WTC11 (cell line): ENCODE data around the gene SLC20A1. TPM values are rescaled to one million over a fixed set of nuclear protein-coding genes. Genes with fewer than 3 reads are reported as not detected.

Experiments used
- ATAC-seq: fragments of 200-7000 bp; cut with Tn5 transposase; 2 replicates; pipeline ENCODE4 v1.10.0; 2021; ENCODE audit warnings: mild to moderate bottlenecking, moderate library complexity
- CTCF ChIA-PET: fragments of 300-600 bp; sonication (Branson Sonifier 250); formaldehyde crosslinking; loops from one replicate; lab custom pipeline; 2021; ENCODE audit warnings: antibody characterized with exemption; lab: Charles Lee
- POLR2A ChIA-PET: fragments of 350-600 bp; sonication (Branson Sonifier 250); formaldehyde crosslinking; loops from one replicate; lab custom pipeline; 2021; ENCODE audit warnings: antibody characterized with exemption; lab: Charles Lee
- DNase-seq: peaks from one replicate; pipeline ENCODE4 v3.0.0; 2021; ENCODE audit warnings: low spot score
- H3K27ac Mint-ChIP-seq: 2 replicates; pipeline ENCODE4 v1.8.0; 2021; ENCODE audit warnings: mixed read lengths
- H3K27me3 Mint-ChIP-seq: 2 replicates; pipeline ENCODE4 v1.8.0; 2021; ENCODE audit warnings: low read depth, mild to moderate bottlenecking, moderate library complexity, mixed read lengths
- H3K36me3 Mint-ChIP-seq: 2 replicates; pipeline ENCODE4 v1.8.0; 2021; ENCODE audit warnings: mixed read lengths
- H3K4me1 Mint-ChIP-seq: 2 replicates; pipeline ENCODE4 v1.8.0; 2022; ENCODE audit warnings: mixed read lengths
- H3K4me3 Mint-ChIP-seq: 2 replicates; pipeline ENCODE4 v1.8.0; 2021; ENCODE audit warnings: mild to moderate bottlenecking, moderate library complexity, mixed read lengths
- H3K9me3 Mint-ChIP-seq: 2 replicates; pipeline ENCODE4 v1.8.0; 2021; ENCODE audit warnings: mixed read lengths
- EMX1 ChIP-seq: fragments of 250-450 bp; sonication (Bioruptor Pico); IDR thresholded peaks from 2 replicates; pipeline ENCODE4 v1.8.0; 2021; ENCODE audit warnings: mild to moderate bottlenecking
- GTF2I ChIP-seq: fragments of 250-450 bp; sonication (Bioruptor Pico); conservative IDR thresholded peaks from 2 replicates; pipeline ENCODE4 v1.4.0; 2021; ENCODE audit warnings: mild to moderate bottlenecking
- HMGA2 ChIP-seq: fragments of 250-450 bp; sonication (Bioruptor Pico); IDR thresholded peaks from 2 replicates; pipeline ENCODE4 v1.4.0; 2021; ENCODE audit warnings: mild to moderate bottlenecking, moderate library complexity
- KAT7 ChIP-seq: sonication (generic); formaldehyde crosslinking; IDR thresholded peaks from 2 replicates; pipeline ENCODE4 v1.8.1; 2023; ENCODE audit warnings: missing genetic modification reagents, mild to moderate bottlenecking, borderline replicate concordance
- MYBL2 ChIP-seq: sonication (generic); formaldehyde crosslinking; IDR thresholded peaks from 2 replicates; pipeline ENCODE4 v1.8.1; 2023; ENCODE audit warnings: mild to moderate bottlenecking, moderate library complexity, missing genetic modification reagents
- OVOL2 ChIP-seq: fragments of 250-450 bp; sonication (Bioruptor Pico); IDR thresholded peaks from 2 replicates; pipeline ENCODE4 v1.9.0; 2021; ENCODE audit warnings: mild to moderate bottlenecking, borderline replicate concordance
- PRDM15 ChIP-seq: sonication (generic); formaldehyde crosslinking; IDR thresholded peaks from 2 replicates; pipeline ENCODE4 v1.8.0; 2022; ENCODE audit warnings: missing genetic modification reagents
- SMAD4 ChIP-seq: sonication (generic); formaldehyde crosslinking; IDR thresholded peaks from 2 replicates; pipeline ENCODE4 v1.8.0; 2022; ENCODE audit warnings: mild to moderate bottlenecking, missing genetic modification reagents
- SP1 ChIP-seq: sonication (generic); formaldehyde crosslinking; conservative IDR thresholded peaks from 2 replicates; pipeline ENCODE4 v1.8.1; 2022; ENCODE audit warnings: missing genetic modification reagents
- TP53 ChIP-seq: sonication (generic); formaldehyde crosslinking; IDR thresholded peaks from 2 replicates; pipeline ENCODE4 v1.8.1; 2023; ENCODE audit warnings: mild to moderate bottlenecking, missing genetic modification reagents
- ZNF219 ChIP-seq: sonication (generic); formaldehyde crosslinking; IDR thresholded peaks from 2 replicates; pipeline ENCODE4 v1.8.0; 2023; ENCODE audit warnings: missing genetic modification reagents, mild to moderate bottlenecking, borderline replicate concordance
- ZNF263 ChIP-seq: sonication (generic); formaldehyde crosslinking; IDR thresholded peaks from 2 replicates; pipeline ENCODE4 v1.8.1; 2022; ENCODE audit warnings: low read depth, mild to moderate bottlenecking, moderate library complexity, missing genetic modification reagents
- ZNF281 ChIP-seq: sonication (generic); formaldehyde crosslinking; IDR thresholded peaks from 2 replicates; pipeline ENCODE4 v1.8.0; 2023; ENCODE audit warnings: mild to moderate bottlenecking, missing genetic modification reagents
- ZNF423 ChIP-seq: fragments of 250-450 bp; sonication (Bioruptor Pico); IDR thresholded peaks from 2 replicates; pipeline ENCODE4 v2.1.2; 2022; ENCODE audit warnings: mild to moderate bottlenecking, moderate library complexity
- total RNA-seq: library from RNA; stranded (reverse); gene quantifications from 3 replicates; pipeline ENCODE4 v1.2.3, GENCODE V29; 2021
- TF ChIP-seq, protein P1 (sequence below): sonication (generic); formaldehyde crosslinking; conservative IDR thresholded peaks from 2 replicates; pipeline ENCODE4 v1.8.1; 2023; ENCODE audit warnings: mild to moderate bottlenecking, low read depth, missing genetic modification reagents, moderate library complexity
- TF ChIP-seq, protein P2 (sequence below): sonication (generic); formaldehyde crosslinking; IDR thresholded peaks from 2 replicates; pipeline ENCODE4 v1.8.0; 2023; ENCODE audit warnings: missing genetic modification reagents
- TF ChIP-seq, protein P3 (sequence below): sonication (generic); formaldehyde crosslinking; IDR thresholded peaks from 2 replicates; pipeline ENCODE4 v1.8.1; 2023; ENCODE audit warnings: mild to moderate bottlenecking, missing genetic modification reagents
- TF ChIP-seq, protein P4 (sequence below): fragments of 250-450 bp; sonication (Bioruptor Pico); IDR thresholded peaks from 2 replicates; pipeline ENCODE4 v1.9.0; 2021; ENCODE audit warnings: mild to moderate bottlenecking, borderline replicate concordance

SLC20A1 gene
- total RNA-seq, 1 experiment from 2014 or later: 59.9 TPM

DNA sequence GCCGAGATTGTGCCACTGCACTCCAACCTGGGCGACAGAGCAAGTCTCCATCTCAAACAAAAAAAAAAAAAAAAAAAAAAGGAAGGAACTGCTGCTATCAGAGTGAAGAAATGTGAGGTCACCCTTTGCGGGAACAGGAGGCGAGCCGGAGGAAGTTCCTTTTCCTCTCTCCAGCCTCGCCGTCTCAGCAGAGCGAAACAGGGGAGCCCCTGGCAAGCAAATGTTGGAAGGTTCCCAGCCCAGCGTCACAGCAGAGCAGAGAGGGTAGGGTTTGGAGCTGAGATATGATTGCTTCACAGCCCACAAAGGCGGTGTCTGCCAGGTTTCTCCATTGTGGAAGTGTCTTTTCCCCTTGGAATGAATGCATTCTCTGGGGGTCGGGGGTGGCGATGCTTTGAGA is 28.5 kb downstream of the SLC20A1 start:
- Mint-ChIP-seq H3K36me3 (no peaks in the 10 kb centered on the region), H3K4me3 (no peak overlapping the region), H3K4me1 (peaks cover 7% of the 10 kb centered on the region), H3K27me3 (peaks cover 18% of the 10 kb centered on the region), H3K27ac (no peak overlapping the region), H3K9me3 (no peaks in the 10 kb centered on the region)
- ChIA-PET CTCF (interaction anchor here (1.1 kb wide), 1 partner anchor 8 kb away, joined by 3 read pairs; no protein-coding TSS in a partner anchor), POLR2A (no interaction called here)
- TF ChIP-seq HMGA2 (CRISPR knock-in tag): no peak
- TF ChIP-seq ZNF423 (CRISPR knock-in tag): no peak
- DNase-seq: no peak
- no peak for ATAC-seq

DNA sequence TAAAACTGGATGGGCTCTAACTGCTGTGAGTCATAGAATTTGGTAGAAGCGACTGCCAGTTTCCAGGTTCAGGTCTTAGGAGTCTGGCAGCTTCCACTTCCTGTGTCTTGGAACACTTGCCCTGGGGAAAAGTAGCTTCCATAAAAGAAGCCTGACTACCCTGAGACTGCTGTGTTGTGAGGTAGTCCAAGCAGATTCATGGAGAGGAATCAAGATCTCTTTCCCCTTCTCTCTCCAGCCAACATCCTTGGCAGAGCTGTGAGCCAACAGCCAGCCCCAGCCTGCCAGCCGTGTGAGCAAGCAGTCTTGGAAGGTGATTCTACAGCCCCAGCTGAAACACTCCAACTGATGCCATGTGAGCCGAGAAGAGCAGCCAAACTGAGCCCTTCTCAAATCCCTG is 33.7 kb downstream of the SLC20A1 start:
- Mint-ChIP-seq H3K36me3 (no peaks in the 10 kb centered on the region), H3K27ac (peak overlapping the region; percentile 36; the same call in 1 of the 2 replicates), H3K4me1 (peaks cover 6% of the 10 kb centered on the region), H3K4me3 (no peak overlapping the region), H3K27me3 (peaks cover 5% of the 10 kb centered on the region; the same call in 1 of the 2 replicates), H3K9me3 (no peaks in the 10 kb centered on the region)
- POLR2A ChIA-PET: no interaction called here
- DNase-seq: no peak
- CTCF ChIA-PET: interaction anchor here (1.3 to 2.1 kb wide), 3 partner anchors 12 to 262 kb away, joined by 4 to 9 read pairs (median 5); no protein-coding TSS in a partner anchor
- ATAC-seq: no peak
- TF ChIP-seq SP1 (CRISPR knock-in tag) (no peak), PRDM15 (no peak), MYBL2 (CRISPR knock-in tag) (no peak), EMX1 (CRISPR knock-in tag) (no peak), ZNF219 (CRISPR knock-in tag) (no peak), GTF2I (CRISPR knock-in tag) (no peak), ZNF281 (no peak), OVOL2 (CRISPR knock-in tag) (no peak), KAT7 (no peak), ZNF263 (CRISPR knock-in tag) (no peak), SMAD4 (CRISPR knock-in tag) (no peak), TP53 (CRISPR knock-in tag) (no peak)
- TF ChIP-seq, protein P1, sequence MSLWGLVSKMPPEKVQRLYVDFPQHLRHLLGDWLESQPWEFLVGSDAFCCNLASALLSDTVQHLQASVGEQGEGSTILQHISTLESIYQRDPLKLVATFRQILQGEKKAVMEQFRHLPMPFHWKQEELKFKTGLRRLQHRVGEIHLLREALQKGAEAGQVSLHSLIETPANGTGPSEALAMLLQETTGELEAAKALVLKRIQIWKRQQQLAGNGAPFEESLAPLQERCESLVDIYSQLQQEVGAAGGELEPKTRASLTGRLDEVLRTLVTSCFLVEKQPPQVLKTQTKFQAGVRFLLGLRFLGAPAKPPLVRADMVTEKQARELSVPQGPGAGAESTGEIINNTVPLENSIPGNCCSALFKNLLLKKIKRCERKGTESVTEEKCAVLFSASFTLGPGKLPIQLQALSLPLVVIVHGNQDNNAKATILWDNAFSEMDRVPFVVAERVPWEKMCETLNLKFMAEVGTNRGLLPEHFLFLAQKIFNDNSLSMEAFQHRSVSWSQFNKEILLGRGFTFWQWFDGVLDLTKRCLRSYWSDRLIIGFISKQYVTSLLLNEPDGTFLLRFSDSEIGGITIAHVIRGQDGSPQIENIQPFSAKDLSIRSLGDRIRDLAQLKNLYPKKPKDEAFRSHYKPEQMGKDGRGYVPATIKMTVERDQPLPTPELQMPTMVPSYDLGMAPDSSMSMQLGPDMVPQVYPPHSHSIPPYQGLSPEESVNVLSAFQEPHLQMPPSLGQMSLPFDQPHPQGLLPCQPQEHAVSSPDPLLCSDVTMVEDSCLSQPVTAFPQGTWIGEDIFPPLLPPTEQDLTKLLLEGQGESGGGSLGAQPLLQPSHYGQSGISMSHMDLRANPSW: no peak
- TF ChIP-seq, protein P2, sequence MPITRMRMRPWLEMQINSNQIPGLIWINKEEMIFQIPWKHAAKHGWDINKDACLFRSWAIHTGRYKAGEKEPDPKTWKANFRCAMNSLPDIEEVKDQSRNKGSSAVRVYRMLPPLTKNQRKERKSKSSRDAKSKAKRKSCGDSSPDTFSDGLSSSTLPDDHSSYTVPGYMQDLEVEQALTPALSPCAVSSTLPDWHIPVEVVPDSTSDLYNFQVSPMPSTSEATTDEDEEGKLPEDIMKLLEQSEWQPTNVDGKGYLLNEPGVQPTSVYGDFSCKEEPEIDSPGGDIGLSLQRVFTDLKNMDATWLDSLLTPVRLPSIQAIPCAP (CRISPR knock-in tag): no peak
- TF ChIP-seq, protein P3, sequence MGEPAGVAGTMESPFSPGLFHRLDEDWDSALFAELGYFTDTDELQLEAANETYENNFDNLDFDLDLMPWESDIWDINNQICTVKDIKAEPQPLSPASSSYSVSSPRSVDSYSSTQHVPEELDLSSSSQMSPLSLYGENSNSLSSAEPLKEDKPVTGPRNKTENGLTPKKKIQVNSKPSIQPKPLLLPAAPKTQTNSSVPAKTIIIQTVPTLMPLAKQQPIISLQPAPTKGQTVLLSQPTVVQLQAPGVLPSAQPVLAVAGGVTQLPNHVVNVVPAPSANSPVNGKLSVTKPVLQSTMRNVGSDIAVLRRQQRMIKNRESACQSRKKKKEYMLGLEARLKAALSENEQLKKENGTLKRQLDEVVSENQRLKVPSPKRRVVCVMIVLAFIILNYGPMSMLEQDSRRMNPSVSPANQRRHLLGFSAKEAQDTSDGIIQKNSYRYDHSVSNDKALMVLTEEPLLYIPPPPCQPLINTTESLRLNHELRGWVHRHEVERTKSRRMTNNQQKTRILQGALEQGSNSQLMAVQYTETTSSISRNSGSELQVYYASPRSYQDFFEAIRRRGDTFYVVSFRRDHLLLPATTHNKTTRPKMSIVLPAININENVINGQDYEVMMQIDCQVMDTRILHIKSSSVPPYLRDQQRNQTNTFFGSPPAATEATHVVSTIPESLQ (CRISPR knock-in tag): no peak
- TF ChIP-seq, protein P4, sequence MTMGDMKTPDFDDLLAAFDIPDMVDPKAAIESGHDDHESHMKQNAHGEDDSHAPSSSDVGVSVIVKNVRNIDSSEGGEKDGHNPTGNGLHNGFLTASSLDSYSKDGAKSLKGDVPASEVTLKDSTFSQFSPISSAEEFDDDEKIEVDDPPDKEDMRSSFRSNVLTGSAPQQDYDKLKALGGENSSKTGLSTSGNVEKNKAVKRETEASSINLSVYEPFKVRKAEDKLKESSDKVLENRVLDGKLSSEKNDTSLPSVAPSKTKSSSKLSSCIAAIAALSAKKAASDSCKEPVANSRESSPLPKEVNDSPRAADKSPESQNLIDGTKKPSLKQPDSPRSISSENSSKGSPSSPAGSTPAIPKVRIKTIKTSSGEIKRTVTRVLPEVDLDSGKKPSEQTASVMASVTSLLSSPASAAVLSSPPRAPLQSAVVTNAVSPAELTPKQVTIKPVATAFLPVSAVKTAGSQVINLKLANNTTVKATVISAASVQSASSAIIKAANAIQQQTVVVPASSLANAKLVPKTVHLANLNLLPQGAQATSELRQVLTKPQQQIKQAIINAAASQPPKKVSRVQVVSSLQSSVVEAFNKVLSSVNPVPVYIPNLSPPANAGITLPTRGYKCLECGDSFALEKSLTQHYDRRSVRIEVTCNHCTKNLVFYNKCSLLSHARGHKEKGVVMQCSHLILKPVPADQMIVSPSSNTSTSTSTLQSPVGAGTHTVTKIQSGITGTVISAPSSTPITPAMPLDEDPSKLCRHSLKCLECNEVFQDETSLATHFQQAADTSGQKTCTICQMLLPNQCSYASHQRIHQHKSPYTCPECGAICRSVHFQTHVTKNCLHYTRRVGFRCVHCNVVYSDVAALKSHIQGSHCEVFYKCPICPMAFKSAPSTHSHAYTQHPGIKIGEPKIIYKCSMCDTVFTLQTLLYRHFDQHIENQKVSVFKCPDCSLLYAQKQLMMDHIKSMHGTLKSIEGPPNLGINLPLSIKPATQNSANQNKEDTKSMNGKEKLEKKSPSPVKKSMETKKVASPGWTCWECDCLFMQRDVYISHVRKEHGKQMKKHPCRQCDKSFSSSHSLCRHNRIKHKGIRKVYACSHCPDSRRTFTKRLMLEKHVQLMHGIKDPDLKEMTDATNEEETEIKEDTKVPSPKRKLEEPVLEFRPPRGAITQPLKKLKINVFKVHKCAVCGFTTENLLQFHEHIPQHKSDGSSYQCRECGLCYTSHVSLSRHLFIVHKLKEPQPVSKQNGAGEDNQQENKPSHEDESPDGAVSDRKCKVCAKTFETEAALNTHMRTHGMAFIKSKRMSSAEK (CRISPR knock-in tag): no peak
